ENCODE results near the gene TTC39A. TPM values are rescaled to one million over a fixed set of nuclear protein-coding genes. Genes with fewer than 3 reads are reported as not detected.

Gene TTC39A
- total RNA-seq, 2 donors from 2014 or later = 12.8 to 20.7 TPM

DNA sequence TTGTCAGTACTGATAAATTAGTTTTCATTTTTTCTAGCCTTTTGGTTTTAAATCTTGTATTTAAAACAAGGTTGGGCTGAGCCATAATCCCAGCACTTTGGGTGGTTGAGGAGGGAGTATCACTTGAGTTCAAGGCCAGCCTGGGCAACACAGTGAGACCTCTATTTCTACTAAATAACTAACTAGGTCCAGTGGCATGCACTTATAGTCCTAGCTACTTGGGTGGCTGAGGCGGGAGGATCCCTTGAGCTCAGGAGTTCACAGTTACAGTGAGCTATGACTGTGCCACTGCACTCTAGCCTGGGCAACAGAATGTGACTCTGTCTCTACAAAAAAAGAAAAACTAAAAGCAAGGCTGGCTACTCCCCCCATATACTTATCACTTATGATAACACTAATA, 21.5 kb upstream of the TTC39A start:
- no peaks in the 10 kb centered on the region for H3K4me1 ChIP-seq (ENCODE audit: control insufficient read depth, insufficient read depth, low read length)
- H3K9me3 ChIP-seq (ENCODE audit: control insufficient read depth, low read length) = no peaks in the 10 kb centered on the region
- H3K9me3 Mint-ChIP-seq = no peaks in the 10 kb centered on the region
- H3K4me3 Mint-ChIP-seq = no peak overlapping the region
- no peaks in the 10 kb centered on the region for H3K4me1 Mint-ChIP-seq
- peaks cover 7% of the 10 kb centered on the region for H3K36me3 Mint-ChIP-seq (ENCODE audit: low read depth)
- TF ChIP-seq CTCF (conservative IDR thresholded peaks at IDR 0.05) = no peak
- no peaks in the 10 kb centered on the region for H3K27me3 Mint-ChIP-seq (ENCODE audit: insufficient read depth)
- H3K27me3 ChIP-seq (ENCODE audit: control insufficient read depth, insufficient read depth, low read length, poor library complexity, severe bottlenecking) = no peaks in the 10 kb centered on the region
- H3K36me3 ChIP-seq (ENCODE audit: control insufficient read depth, insufficient read depth, low read length) = peaks cover 11% of the 10 kb centered on the region
- H3K27ac ChIP-seq (ENCODE audit: low read depth, low read length) = no peak overlapping the region
- 89 to 92% methylated on average over 1 of the region's 1 CpG for WGBS, 2 experiments (ENCODE audit: insufficient coverage in 1 of 2, insufficient read length in 1 of 2)
- H3K9ac ChIP-seq (ENCODE audit: extremely low read depth, low read length, poor library complexity, severe bottlenecking) = no peak overlapping the region
- H3K4me3 ChIP-seq (ENCODE audit: low read length) = no peak overlapping the region
- DNase-seq = no peak
- H3K27ac Mint-ChIP-seq = no peak overlapping the region

GRCh38 chr1:51349862-51350261, 19.5 kb upstream of the TTC39A start:
- Mint-ChIP-seq H3K36me3 (ENCODE audit: low read depth) (no peaks in the 10 kb centered on the region), H3K27me3 (ENCODE audit: insufficient read depth) (peaks cover 3% of the 10 kb centered on the region), H3K4me1 (peaks cover 9% of the 10 kb centered on the region), H3K9me3 (no peaks in the 10 kb centered on the region), H3K27ac (no peak overlapping the region), H3K4me3 (no peak overlapping the region)
- Histone ChIP-seq H3K4me3 (ENCODE audit: low read length) (no peak overlapping the region), H3K27ac (ENCODE audit: low read depth, low read length) (no peak overlapping the region), H3K9me3 (ENCODE audit: control insufficient read depth, low read length) (no peaks in the 10 kb centered on the region), H3K36me3 (ENCODE audit: control insufficient read depth, insufficient read depth, low read length) (peaks cover 2% of the 10 kb centered on the region), H3K9ac (ENCODE audit: extremely low read depth, low read length, poor library complexity, severe bottlenecking) (no peak overlapping the region), H3K4me1 (ENCODE audit: control insufficient read depth, insufficient read depth, low read length) (no peaks in the 10 kb centered on the region), H3K27me3 (ENCODE audit: control insufficient read depth, insufficient read depth, low read length, poor library complexity, severe bottlenecking) (peaks cover 6% of the 10 kb centered on the region)
- 97 to 100% methylated on average over 1 to 3 of the region's 3 CpGs for WGBS, 2 experiments (ENCODE audit: insufficient coverage in 1 of 2, insufficient read length in 1 of 2)
- no peak for DNase-seq
- TF ChIP-seq CTCF (conservative IDR thresholded peaks at IDR 0.05) = no peak

GRCh38 chr1:51348147-51348527, 17.8 kb upstream of the TTC39A start:
- Histone ChIP-seq H3K4me1 (ENCODE audit: control insufficient read depth, insufficient read depth, low read length) (no peaks in the 10 kb centered on the region), H3K27ac (ENCODE audit: low read depth, low read length) (no peak overlapping the region), H3K9ac (ENCODE audit: extremely low read depth, low read length, poor library complexity, severe bottlenecking) (no peak overlapping the region), H3K9me3 (ENCODE audit: control insufficient read depth, low read length) (no peaks in the 10 kb centered on the region), H3K4me3 (ENCODE audit: low read length) (no peak overlapping the region), H3K27me3 (ENCODE audit: control insufficient read depth, insufficient read depth, low read length, poor library complexity, severe bottlenecking) (peaks cover 23% of the 10 kb centered on the region), H3K36me3 (ENCODE audit: control insufficient read depth, insufficient read depth, low read length) (no peaks in the 10 kb centered on the region)
- H3K4me1 Mint-ChIP-seq = peaks cover 13% of the 10 kb centered on the region
- no peak overlapping the region for H3K27ac Mint-ChIP-seq
- no peaks in the 10 kb centered on the region for H3K36me3 Mint-ChIP-seq (ENCODE audit: low read depth)
- H3K4me3 Mint-ChIP-seq = no peak overlapping the region
- no peak for TF ChIP-seq CTCF (conservative IDR thresholded peaks at IDR 0.05)
- peaks cover 17% of the 10 kb centered on the region for H3K27me3 Mint-ChIP-seq (ENCODE audit: insufficient read depth)
- DNase-seq = no peak
- no peaks in the 10 kb centered on the region for H3K9me3 Mint-ChIP-seq
